GM21367 (cell line): ENCODE results near the gene ATP5PB.

ENCODE experiments used
- ATAC-seq: cut with Tn5 transposase; IDR thresholded peaks from one replicate; pipeline ENCODE4 v1.9.1; 2021; ENCODE audit not compliant: unreplicated experiment

ATP5PB gene, protein sequence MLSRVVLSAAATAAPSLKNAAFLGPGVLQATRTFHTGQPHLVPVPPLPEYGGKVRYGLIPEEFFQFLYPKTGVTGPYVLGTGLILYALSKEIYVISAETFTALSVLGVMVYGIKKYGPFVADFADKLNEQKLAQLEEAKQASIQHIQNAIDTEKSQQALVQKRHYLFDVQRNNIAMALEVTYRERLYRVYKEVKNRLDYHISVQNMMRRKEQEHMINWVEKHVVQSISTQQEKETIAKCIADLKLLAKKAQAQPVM

DNA sequence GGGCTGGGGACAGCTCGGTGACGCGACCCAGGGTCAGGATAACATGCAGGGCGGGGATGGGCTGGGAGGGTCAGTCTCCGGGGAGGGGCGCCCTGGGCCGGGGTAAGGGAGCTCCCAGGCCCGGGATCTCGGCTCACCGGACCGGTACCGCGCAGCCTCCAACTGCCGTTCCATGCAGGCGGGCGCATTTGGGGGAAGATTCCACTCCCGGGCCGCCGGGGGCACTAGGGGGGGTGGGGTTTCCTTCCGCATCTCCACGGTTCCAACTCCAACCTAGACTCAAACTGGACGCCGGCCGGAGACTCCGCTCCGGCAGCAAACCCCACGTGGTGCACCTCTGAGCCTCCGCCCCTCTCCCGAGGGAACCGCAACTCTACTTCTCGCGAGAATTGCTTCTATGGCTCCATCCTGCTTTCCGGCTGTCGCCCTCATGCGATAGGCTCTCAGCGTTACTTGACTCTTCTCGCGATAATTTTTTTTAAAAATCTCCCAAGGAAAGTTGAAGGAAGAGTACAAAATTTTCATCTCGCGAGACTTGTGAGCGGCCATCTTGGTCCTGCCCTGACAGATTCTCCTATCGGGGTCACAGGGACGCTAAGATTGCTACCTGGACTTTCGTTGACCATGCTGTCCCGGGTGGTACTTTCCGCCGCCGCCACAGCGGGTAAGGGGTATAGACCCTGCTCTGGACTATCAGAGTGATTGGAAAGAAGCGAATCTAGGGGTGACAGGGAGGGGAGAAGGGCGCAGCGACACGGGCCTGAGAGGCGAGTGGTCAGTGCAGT lies at the start of gene ATP5PB, which contains the start of gene WDR77:
TSS of gene ATP5PB (plus strand) at position 547 of the 785 bp plus-strand sequence. CDS start at position 625, 78 bp downstream.
TSS of gene WDR77 (minus strand) at position 339 of the 785 bp plus-strand sequence. CDS start at position 252, 87 bp downstream.
- ATAC-seq = peak; percentile 82

DNA sequence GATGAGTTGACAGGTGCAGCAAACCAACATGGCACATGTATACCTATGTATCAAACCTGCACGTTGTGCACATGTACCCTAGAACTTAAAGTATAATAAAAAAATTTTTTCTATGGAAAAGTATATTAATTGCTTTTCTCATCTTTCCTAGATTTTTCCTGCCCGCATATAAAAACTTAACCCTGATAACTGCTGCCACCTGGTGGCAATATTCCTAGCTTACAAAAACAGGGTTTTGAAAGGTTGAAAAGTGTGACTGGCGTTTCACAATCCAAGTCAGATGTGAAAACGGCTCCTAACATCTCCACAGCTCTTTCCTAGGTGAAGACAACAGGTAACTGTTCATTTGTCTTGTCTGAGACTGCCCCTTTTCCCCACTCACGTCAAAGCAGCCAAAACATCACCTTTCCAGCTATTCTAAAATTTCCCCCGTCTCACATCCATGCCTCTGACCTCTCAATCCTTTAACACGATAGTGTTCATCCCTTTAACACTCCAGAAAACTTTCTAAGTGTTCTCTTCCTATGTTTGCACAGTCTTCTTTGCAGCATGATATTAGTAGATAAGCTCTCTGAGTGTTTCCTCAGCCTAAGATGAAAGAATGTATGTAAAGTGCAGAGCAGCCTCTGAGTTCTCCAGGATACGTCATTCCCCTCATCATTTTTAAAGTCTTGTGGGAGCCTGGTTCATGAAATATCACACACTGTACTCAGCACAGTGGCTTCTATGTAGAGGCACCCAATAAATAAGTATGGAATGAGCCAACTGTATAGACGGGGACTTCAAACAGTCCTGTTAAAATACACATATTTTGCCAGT lies 49.3 kb upstream of the ATP5PB start:
- ATAC-seq = no peak

DNA sequence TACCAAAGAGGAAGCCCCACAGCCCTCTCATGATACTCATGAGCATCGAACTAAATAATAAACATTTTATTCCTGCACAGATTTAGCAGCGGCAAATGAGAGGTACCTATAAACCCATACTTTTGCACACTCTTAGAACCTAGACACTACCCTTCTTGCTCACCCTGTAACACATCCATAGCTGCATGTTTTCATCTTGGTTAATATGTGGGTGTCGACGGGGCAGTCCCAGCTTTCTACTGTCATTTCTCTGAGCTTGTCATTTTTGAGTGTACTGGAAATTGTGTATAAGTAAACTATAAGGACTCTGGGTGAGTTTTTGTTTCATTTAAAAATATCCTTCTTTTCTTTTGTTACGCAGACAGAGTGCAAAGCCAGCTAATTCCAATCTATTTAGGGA lies 47.2 kb upstream of the ATP5PB start:
- ATAC-seq = no peak

DNA sequence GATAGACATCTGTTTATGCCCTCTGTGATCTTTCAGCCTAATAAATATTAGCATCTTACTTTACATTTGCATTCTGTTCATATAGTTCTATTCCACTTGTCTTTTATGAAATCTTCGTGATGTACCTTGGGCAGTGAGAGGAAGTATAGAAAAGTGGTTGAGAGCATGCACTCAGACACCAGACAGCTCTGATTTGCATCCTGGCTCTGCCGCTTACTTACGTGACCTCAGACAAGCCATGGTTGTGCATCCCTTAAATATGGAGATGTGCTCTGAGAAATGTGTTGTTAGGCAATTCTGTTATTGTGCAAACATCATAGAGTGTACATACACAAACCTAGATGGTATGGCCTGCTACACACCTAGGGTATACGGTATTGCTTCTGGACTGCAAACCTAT lies 44.7 kb upstream of the ATP5PB start:
- ATAC-seq = no peak

DNA sequence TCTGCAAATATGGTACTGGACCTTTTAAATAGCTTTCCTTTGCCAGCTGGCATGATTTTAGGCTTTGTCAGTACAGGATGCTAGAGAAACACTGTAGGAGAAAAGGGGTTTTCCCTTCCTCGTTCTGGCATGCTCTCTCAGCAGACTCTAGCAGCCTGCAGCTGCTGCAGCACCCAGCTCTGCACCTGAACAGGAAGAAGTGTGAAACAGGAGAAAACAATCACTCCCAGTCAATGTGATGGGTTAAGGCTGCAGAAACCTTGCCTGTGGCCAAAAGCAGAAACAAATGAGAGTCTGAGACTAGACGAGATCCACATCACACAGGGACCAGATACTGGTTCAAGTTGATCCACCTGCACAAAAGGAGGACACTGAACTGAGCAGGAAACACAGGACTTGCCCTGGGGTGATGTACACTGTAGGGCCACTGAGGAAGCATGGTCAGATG lies 42.9 kb upstream of the ATP5PB start:
- peak; percentile 86 for ATAC-seq

DNA sequence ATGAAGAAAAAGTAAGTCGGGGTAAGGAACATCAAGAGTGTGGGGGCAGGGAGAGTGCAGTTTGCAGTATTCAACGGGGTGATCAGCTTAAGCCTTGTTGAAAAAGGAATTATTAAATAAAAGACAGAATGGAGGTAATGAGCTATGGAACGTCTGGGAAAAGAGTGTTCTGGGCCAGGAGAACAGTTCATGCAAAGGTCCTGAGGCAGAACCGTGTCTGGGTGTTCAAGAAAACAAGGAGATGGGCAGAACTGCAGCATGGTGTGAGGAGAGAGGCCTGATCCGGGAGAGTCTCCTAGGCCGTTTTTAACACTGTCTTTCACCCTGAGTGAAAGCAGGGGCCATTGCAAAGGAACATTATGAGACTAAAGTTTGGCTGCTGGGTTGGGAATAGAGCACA lies 42.0 kb upstream of the ATP5PB start:
- no peak for ATAC-seq

DNA sequence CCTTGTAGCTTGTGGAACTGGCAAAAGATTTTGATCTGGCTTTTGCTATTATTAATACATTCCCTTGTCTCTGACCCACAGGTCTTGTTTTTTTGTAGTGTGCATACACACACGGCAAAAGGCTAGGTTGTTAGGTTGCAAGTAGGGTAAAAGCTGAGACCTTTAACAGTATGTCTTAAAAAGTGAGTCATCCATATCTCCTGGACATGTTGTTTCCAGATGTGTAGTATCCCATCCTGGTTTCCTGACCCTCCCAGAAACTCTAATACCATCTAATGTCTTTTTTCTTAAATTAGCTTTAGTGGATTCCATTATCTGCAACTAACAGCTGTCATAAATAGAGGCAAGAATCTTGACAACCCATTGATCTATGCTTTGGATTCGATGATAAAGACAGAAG lies 36.4 kb upstream of the ATP5PB start:
- no peak for ATAC-seq

DNA sequence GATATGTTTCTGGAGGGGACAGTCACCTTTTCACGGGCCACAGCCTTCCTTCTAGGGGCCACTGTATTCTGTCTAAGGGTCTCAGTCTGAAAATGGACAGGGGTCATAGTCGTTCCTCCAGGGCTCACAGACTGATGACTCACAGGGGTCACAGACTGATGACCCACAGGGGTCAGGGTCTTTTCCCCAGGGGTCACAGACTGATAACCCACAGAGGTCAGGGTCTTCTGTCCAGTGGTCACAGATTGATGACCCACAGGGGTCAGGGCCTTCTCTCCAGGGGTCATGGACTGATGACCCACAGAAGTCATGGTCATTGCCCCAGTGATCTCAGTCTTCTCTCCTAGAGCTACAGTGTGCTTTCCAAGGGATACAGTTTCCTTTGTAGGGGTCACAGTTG lies 34.5 kb upstream of the ATP5PB start:
- no peak for ATAC-seq

DNA sequence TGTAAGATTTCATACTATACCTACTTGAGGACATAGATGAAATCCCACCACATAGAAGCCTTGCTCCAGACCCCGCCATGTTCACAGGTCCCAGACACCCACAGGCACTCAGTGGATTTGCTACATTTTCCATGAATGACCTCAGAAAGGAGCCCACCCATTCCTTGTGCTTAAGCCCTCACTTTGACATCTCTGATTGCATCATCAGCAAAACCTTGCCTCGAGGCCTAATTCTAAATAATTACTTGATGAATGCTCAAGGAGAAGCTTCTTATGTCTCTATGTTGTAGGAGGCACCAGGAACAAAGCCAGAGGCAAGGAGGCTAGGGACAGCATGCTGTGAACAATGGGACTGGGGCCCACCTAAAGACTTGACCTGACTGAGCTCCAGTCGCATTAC lies 33.8 kb upstream of the ATP5PB start:
- ATAC-seq = no peak

DNA sequence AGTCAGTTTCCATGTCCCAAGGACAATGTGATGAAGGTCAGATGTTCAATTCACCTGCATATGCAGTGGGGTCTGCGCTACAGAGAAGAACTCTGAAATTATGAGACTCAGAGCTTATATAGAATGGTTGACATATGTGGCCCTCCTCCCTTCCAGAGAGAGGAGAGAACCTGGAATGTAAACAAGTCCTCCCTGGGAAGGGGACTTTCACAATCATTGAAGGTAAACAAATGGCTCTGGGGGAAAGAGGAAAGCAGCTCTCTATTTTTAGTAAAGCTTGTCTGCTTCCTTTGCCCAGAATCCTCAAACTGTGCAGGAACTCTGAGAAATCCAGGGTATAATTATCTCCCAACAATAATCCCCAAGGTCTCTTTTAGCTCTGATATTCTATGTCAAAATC lies 31.5 kb upstream of the ATP5PB start:
- ATAC-seq = no peak

DNA sequence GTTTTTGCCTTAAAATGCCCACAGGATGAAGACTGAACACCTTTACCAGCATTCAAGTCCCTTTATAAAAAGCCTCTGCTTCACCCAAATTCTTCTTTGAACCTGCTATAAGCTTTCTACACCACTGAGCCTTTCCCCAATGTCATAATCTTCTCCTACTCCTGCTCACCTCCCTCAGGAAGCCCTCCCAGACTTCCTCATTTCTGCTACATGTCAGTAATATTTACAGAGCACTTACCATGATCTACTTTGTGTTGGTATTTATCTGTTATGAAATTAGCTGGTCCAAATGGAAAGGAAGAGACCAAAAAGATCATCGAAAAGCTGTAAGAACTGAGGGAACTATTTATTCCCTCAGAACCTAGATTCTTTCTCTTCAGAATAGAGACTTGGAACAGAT lies 30.2 kb upstream of the ATP5PB start:
- no peak for ATAC-seq

DNA sequence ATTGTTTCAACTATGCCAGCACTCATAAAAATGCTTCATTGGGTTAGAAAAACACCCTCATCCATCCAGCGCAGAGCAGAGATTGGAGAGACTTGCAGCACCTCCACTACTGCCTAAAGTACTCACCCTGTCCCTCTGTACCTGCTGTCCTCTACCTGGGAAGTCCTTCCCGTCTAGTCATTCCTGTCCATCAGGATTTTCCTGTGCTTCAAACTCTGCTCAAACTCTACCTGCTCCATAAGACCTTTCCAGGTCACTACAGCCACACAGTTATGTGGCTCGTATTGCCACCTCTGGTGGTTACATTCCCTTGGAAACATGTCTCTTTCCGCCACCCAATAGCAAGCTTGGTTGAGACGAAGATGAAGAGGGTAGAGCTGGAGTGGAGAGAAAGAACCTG lies 28.9 kb upstream of the ATP5PB start:
- ATAC-seq = no peak

DNA sequence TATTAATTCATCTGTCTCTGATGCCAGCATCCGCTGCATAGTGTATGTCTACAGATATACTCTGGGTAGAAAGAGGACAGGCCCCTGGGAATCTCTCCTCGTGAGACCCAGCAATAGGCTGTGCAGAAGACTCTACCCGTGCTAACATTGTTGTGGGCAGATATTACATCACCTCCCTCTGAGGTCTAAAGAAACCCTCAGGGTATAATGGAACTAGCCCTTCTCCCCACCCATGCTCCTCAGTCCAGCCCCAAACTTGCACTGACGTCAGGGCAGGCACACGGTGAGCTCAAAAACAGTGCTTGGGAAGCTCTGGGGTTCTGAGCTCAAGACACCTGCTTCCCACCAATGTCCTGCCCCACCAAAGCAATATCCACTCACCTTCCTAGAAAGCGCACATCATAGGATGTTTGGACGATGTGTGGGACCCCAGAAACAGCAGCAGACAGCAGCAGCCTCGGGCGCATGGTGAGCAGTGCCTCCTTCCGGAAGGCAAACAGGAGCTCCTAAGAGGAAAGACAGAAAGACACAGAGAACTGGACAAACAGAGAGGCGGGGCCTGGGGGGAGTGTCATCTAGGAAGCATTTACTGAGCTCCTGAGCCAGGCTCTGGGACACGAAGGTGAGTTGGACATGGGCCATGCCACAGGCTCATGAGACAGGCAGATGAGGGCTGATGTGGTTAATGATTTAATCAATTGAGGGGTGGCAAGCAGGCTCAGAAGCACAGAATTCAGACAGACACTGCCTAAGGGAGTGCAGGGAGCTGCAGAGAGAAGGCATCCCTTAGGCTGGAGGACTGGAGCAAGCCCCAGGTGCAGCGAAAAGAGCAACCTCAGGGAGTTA lies 26.5 kb upstream of the ATP5PB start:
- ATAC-seq = no peak

DNA sequence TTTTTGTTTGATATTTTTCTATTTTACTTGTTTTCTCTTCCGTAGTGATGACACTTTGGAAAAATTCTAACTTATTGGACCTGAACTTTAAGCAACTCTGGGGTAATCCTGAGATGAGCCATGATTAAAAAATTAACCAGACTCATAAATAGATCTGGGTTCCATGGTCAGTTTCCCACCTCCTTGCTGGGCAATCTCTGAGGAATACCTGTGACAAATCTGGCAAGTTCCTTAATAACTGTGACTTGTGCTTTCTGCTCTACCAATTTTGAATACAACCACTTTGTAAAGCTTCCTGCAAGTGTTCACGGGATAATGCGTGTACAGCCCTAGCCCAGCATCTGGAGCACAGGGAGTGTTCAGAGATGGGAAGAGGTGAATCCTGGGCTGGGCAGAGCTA lies 25.0 kb upstream of the ATP5PB start:
- no peak for ATAC-seq

DNA sequence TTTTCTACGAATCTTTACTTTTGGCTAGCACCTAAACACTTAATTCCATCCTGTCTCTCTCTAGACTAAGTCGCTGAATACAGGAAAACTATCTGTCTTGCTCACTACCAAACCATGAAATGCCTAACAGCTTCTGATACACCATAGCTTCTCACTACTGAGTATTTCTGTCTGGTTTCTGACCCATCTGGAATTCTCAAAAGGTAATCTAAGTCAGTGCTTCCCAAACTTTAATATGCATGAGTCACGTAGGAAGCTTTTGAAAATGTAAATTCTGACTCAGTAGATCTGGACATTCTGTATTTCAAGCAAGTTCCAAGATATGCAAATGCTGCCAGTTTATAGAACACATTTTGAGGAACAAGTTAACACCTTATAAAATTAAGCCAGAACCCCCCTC lies 12.5 kb upstream of the ATP5PB start:
- no peak for ATAC-seq

DNA sequence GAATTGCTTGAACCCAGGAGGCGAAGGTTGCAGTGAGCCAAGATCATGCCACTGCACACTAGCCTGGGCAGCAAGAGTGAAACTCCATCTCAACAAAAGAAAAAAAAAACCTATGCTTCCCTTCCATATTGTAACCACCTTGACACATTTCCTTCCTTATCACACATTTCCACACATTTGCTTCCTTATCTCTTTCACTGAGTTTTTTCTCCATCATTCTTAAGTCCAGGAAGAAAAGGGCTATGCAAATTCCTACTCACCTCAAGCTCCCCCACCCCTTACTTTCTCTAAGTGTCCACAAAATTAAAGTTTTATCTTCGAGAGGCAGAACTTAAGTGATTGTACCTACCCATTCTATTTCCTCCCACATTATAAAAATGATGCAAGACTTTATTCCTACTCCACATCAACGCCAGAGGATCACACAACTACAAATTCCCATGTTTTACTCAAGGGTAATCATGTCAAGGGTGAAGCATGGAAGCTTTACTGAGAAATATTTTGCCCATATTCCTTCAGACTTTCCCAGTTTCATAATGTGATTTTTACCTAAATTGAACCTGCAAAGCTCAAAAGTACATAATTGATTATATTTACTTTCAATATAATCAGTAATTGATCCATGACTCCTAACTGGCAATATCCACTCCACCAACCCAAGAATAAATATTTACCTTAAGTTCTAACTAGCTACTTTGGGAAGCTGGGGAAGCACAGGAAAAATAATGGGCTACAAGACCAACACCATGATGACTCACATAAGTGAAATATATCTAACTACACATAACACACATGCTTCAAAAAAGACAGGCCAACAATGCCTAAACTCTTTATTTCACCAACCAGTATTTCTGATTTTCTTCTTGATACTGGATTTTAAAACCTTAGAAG lies 9.6 kb upstream of the ATP5PB start:
- no peak for ATAC-seq

DNA sequence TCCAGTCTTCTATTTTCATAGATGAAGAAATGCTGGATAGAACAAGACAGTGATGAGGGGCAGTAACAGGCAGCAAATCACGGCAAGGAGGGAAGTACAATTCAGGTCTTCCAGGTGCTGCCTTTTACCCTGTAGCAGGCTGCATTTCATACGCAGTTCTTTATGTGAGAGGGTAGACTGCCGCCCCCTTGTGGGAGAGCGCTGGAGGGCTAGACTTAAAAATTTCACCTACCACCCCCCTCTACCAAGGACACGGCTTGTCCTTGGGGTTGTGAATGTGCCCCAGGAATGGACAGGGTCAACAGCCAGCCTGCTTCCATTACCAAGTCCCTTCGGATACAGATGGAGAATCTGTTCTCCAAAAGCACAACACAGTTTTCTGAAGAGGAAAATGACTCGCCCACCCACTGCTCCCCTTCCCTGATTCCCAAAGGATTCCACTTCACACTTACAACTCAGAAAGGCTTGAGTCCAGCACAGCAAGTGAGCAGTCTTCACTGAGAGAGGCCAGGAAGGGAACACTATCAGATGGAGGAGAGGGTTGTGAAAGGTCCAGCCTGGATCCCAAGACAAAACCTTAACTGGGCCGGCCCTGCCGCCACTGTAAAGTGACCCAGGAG lies 7.6 kb upstream of the ATP5PB start:
- ATAC-seq = no peak

DNA sequence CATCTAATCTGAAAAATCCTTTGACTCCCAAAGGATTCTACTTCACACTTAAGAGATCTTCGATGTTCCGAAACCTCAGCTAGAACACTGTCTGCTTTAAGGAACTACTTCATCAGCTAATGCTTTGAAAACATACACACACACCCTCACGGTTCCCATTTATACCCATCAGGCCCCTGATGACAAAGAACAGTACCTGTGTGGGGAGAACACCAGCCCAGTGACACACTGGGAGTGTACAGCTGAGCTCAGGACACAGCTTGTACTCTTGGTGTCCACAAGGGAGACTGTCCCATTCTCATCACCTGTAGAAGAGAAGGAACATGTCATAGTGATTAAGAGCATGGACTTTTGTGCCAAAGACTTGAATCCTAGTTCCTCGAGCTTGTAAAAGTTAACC lies 6.8 kb upstream of the ATP5PB start:
- no peak for ATAC-seq

DNA sequence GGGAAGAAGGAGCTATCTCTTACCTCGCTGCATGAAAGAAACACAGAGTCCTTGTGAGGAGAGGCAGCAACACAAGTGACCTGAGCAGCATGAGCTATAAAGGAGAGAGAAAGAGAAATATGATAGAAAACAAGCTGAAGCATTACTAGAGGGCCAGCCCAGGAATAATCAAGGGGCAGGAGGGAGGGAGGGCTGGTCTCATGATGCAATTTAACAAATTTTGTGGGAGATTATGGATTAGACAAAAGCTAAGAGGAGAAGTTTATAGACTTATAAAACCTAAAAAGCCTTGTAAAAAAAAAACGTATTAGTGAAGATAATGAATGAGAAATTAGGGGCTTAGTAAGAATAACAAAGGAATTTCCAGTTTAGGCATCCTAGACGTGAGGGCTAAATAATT lies 5.2 kb upstream of the ATP5PB start:
- ATAC-seq = no peak
